ENCODE measurements around the gene SRGAP2. TPM values are rescaled to one million over a fixed set of nuclear protein-coding genes. Genes with fewer than 3 reads are reported as not detected.
"Not testable (repeated sequence)": the region's sequence is repeated elsewhere in the genome, so short reads cannot be mapped to it uniquely, and the experiment has no call there.

SRGAP2 gene
- total RNA-seq, 2 experiments from 2014 or later, result 15.2 to 17.7 TPM

DNA sequence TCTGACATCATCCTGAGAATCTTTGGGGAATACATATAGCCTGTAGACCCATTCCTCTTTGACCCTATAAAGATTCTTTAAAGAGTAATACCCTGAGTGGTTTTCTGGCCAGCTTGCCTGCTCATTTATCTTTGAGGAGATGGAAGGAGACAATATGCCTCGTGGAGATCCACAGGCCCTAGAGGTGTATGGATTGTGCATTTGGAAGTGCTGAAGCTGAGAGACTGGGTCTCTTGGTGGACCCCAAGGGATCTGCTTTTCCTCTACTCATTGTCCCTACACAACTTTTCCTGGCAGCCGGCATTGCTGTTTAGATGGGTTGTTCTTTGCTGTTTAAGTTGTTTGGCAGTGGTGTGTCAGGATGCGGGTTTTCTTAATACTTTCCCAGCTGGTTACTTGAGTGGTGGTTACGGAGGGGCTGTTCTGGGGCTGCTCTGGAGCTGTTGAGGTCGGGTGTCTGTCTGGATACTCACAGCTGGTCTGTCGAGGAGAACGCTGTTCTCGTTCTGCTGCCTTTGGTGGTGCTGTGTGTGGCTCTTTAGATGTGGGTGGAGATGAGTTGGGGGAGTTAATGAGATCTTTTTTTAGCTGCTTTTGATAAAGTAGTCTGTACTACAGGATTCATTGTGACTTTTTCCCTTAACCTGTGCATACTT is 49.5 kb downstream of the SRGAP2 start:
- H3K36me3 ChIP-seq (ENCODE audit: insufficient read depth, low read length); H3K9me3 Mint-ChIP-seq; intact Hi-C loops (cut with DNase I, micrococcal nuclease); H3K27ac Mint-ChIP-seq; H3K27me3 Mint-ChIP-seq; H3K4me3 ChIP-seq (ENCODE audit: low read length); CTCF ChIA-PET; H3K4me3 Mint-ChIP-seq; H3K4me1 ChIP-seq (ENCODE audit: insufficient read depth, low read length); POLR2A ChIA-PET; H3K4me1 Mint-ChIP-seq (ENCODE audit: low read depth); DNase-seq; H3K27me3 ChIP-seq (ENCODE audit: control insufficient read depth in 1 of 2, insufficient read depth in 2 of 2, low read length in 2 of 2); ATAC-seq (ENCODE audit: poor library complexity); H3K36me3 Mint-ChIP-seq (ENCODE audit: low read depth); H3K27ac ChIP-seq (ENCODE audit: low read depth in 1 of 2, low read length in 2 of 2); H3K9me3 ChIP-seq (ENCODE audit: control insufficient read depth in 1 of 2, insufficient read depth in 1 of 2, low read length in 2 of 2): not testable (repeated sequence)

Other genes with a start within 250 kb of the SRGAP2 start
- gene RAB7B, start 200.1 kb upstream of the SRGAP2 start, total RNA-seq, result under 1 TPM in 1 of 2 experiments, not detected in 1; 0.08 TPM
- not detected for gene CTSE, start 179.6 kb upstream of the SRGAP2 start, total RNA-seq
- not detected for gene RHEX, start 150.4 kb upstream of the SRGAP2 start, total RNA-seq
- gene AVPR1B, start 86.2 kb upstream of the SRGAP2 start, total RNA-seq, result not detected
- gene FAM72A, start 702 bp upstream of the SRGAP2 start, total RNA-seq, result 1 to 10 TPM in 1 of 2 experiments, under 1 TPM in 1; 0.66 to 1.2 TPM